Mesendoderm (in vitro differentiated cells): ENCODE measurements around the gene RNGTT.

Experiments used
- DNase-seq: peaks from one replicate; pipeline ENCODE4 v3.0.0; 2013
- H2AK5ac ChIP-seq: 2 replicates; pipeline ENCODE4 v1.6.1; 2013; ENCODE audit warnings: low read length, inconsistent platforms
- H2BK120ac ChIP-seq: 2 replicates; pipeline ENCODE4 v1.6.1; 2013; ENCODE audit warnings: low read depth, mild to moderate bottlenecking, low read length, moderate library complexity, mixed read lengths
- H2BK15ac ChIP-seq: replicated peaks from 2 replicates; pipeline ENCODE4 v1.6.1; 2013; ENCODE audit warnings: low read depth, mild to moderate bottlenecking, moderate library complexity
- H2BK5ac ChIP-seq: 2 replicates; pipeline ENCODE4 v1.6.1; 2013; ENCODE audit warnings: low read length, inconsistent platforms
- H3K18ac ChIP-seq: 2 replicates; pipeline ENCODE4 v1.6.1; 2013; ENCODE audit warnings: mild to moderate bottlenecking, low read length, mixed read lengths
- H3K23ac ChIP-seq: one replicate; pipeline ENCODE4 v1.6.1; 2013; ENCODE audit warnings: low read length
- H3K27ac ChIP-seq: 2 replicates; pipeline ENCODE4 v1.5.1; 2013; ENCODE audit warnings: low read depth, mild to moderate bottlenecking, inconsistent platforms, low read length, moderate library complexity
- H3K27me3 ChIP-seq: 2 replicates; pipeline ENCODE4 v1.6.1; 2013; ENCODE audit warnings: low read length, control low read depth, mild to moderate bottlenecking, inconsistent platforms; ENCODE audit not compliant: insufficient read depth, poor library complexity
- H3K36me3 ChIP-seq: 2 replicates; pipeline ENCODE4 v1.6.1; 2013; ENCODE audit warnings: low read length, inconsistent platforms; ENCODE audit not compliant: control insufficient read depth, insufficient read depth
- H3K4ac ChIP-seq: one replicate; pipeline ENCODE4 v1.6.1; 2013; ENCODE audit warnings: low read depth, mild to moderate bottlenecking, low read length, moderate library complexity
- H3K4me1 ChIP-seq: 2 replicates; pipeline ENCODE4 v1.6.1; 2013; ENCODE audit warnings: low read depth, low read length, inconsistent platforms; ENCODE audit not compliant: control insufficient read depth
- H3K4me2 ChIP-seq: 2 replicates; pipeline ENCODE4 v1.6.1; 2013; ENCODE audit warnings: low read length
- H3K4me3 ChIP-seq: 2 replicates; pipeline ENCODE4 v1.5.1; 2013; ENCODE audit warnings: mild to moderate bottlenecking, low read length
- H3K56ac ChIP-seq: one replicate; pipeline ENCODE4 v1.6.1; 2013; ENCODE audit warnings: low read length
- H3K79me1 ChIP-seq: 2 replicates; pipeline ENCODE4 v1.6.1; 2013; ENCODE audit warnings: low read length, inconsistent platforms
- H3K79me2 ChIP-seq: 2 replicates; pipeline ENCODE4 v1.6.1; 2013; ENCODE audit warnings: mild to moderate bottlenecking, low read length; ENCODE audit not compliant: control insufficient read depth, insufficient read depth
- H3K9ac ChIP-seq: 2 replicates; pipeline ENCODE4 v1.6.1; 2013; ENCODE audit warnings: low read length, inconsistent platforms
- H4K5ac ChIP-seq: one replicate; pipeline ENCODE4 v1.6.1; 2013; ENCODE audit warnings: low read length
- H4K8ac ChIP-seq: one replicate; pipeline ENCODE4 v1.6.1; 2013; ENCODE audit warnings: low read depth, mild to moderate bottlenecking, control low read depth, low read length, moderate library complexity
- whole genome bisulfite sequencing: extraction: QIAGEN DNeasy Blood & Tissue Kit; methylation state at CpG from one replicate; pipeline ENCODE4 v1.1.7; 2013; ENCODE audit warnings: low lambda C conversion rate, missing lambda C conversion rate; ENCODE audit not compliant: insufficient coverage; ENCODE audit errors: extremely low coverage; 5-methylcytosine and 5-hydroxymethylcytosine counted together

The RNGTT gene

GRCh38 chr6:88619951-88620350 is 343.5 kb downstream of the RNGTT start:
- no peak for DNase-seq
- Histone ChIP-seq H2BK15ac (no peak overlapping the region), H4K8ac (no peak overlapping the region), H3K9ac (no peak overlapping the region), H3K4ac (no peak overlapping the region), H3K4me3 (no peak overlapping the region), H3K23ac (no peak overlapping the region), H3K27me3 (no peaks in the 10 kb centered on the region), H3K4me2 (no peak overlapping the region), H2BK5ac (no peak overlapping the region), H3K18ac (no peak overlapping the region), H3K79me2 (no peaks in the 10 kb centered on the region), H3K56ac (no peak overlapping the region), H3K79me1 (no peaks in the 10 kb centered on the region), H2AK5ac (no peak overlapping the region), H3K27ac (no peak overlapping the region), H3K36me3 (no peaks in the 10 kb centered on the region), H2BK120ac (no peak overlapping the region), H4K5ac (no peak overlapping the region), H3K4me1 (no peaks in the 10 kb centered on the region)
- no CpG with 5 or more reads among the region's 7 CpGs for WGBS

GRCh38 chr6:88616380-88616779 is 347.0 kb downstream of the RNGTT start:
- Histone ChIP-seq H3K9ac (no peak overlapping the region), H4K5ac (no peak overlapping the region), H3K79me1 (no peaks in the 10 kb centered on the region), H3K79me2 (no peaks in the 10 kb centered on the region), H3K36me3 (no peaks in the 10 kb centered on the region), H3K27me3 (no peaks in the 10 kb centered on the region), H4K8ac (no peak overlapping the region), H3K4me2 (no peak overlapping the region), H2BK15ac (no peak overlapping the region), H3K4me1 (no peaks in the 10 kb centered on the region), H3K4ac (no peak overlapping the region), H3K23ac (no peak overlapping the region), H3K4me3 (no peak overlapping the region), H3K56ac (no peak overlapping the region), H2BK120ac (no peak overlapping the region), H2BK5ac (no peak overlapping the region), H3K18ac (no peak overlapping the region), H2AK5ac (no peak overlapping the region), H3K27ac (no peak overlapping the region)
- no CpG with 5 or more reads among the region's 1 CpG for WGBS
- no peak for DNase-seq

GRCh38 chr6:88614316-88614877 is 349.0 kb downstream of the RNGTT start:
- WGBS = no CpG with 5 or more reads among the region's 3 CpGs
- Histone ChIP-seq H3K23ac (no peak overlapping the region), H3K9ac (no peak overlapping the region)

GRCh38 chr6:88612631-88613030 is 350.8 kb downstream of the RNGTT start:
- Histone ChIP-seq H3K23ac (no peak overlapping the region), H4K5ac (no peak overlapping the region), H3K4me3 (no peak overlapping the region), H3K36me3 (no peaks in the 10 kb centered on the region), H3K27me3 (no peaks in the 10 kb centered on the region), H3K4me1 (no peaks in the 10 kb centered on the region), H2BK120ac (no peak overlapping the region), H3K79me1 (no peaks in the 10 kb centered on the region), H3K27ac (no peak overlapping the region), H3K9ac (no peak overlapping the region), H4K8ac (no peak overlapping the region), H2BK15ac (no peak overlapping the region), H3K4me2 (no peak overlapping the region), H3K18ac (no peak overlapping the region), H2AK5ac (no peak overlapping the region), H3K56ac (no peak overlapping the region), H3K79me2 (no peaks in the 10 kb centered on the region), H3K4ac (no peak overlapping the region), H2BK5ac (no peak overlapping the region)
- WGBS = no CpG with 5 or more reads among the region's 5 CpGs
- DNase-seq = no peak

More at GRCh38 chr6:88614316-88614877, 349.0 kb downstream of the RNGTT start:
- H4K5ac ChIP-seq = no peak overlapping the region
- H3K4me1 ChIP-seq = no peaks in the 10 kb centered on the region
- DNase-seq = no peak
- no peak overlapping the region for H3K27ac ChIP-seq
- no peak overlapping the region for H3K18ac ChIP-seq
- H2BK120ac ChIP-seq = no peak overlapping the region
- no peak overlapping the region for H3K4me2 ChIP-seq
- no peaks in the 10 kb centered on the region for H3K36me3 ChIP-seq
- H3K4ac ChIP-seq = no peak overlapping the region
- H4K8ac ChIP-seq = no peak overlapping the region
- no peak overlapping the region for H2BK15ac ChIP-seq
- no peaks in the 10 kb centered on the region for H3K79me2 ChIP-seq
- no peak overlapping the region for H3K56ac ChIP-seq
- no peaks in the 10 kb centered on the region for H3K27me3 ChIP-seq
- H2AK5ac ChIP-seq = no peak overlapping the region
- H3K4me3 ChIP-seq = no peak overlapping the region
- no peaks in the 10 kb centered on the region for H3K79me1 ChIP-seq
- H2BK5ac ChIP-seq = no peak overlapping the region

- Histone ChIP-seq H3K79me2 (no peaks in the 10 kb centered on the region), H3K27me3 (no peaks in the 10 kb centered on the region), H3K18ac (no peak overlapping the region), H2BK120ac (no peak overlapping the region), H3K79me1 (no peaks in the 10 kb centered on the region), H3K36me3 (no peaks in the 10 kb centered on the region), H3K4me3 (no peak overlapping the region), H3K56ac (no peak overlapping the region), H4K8ac (no peak overlapping the region), H3K23ac (no peak overlapping the region), H4K5ac (no peak overlapping the region), H2AK5ac (no peak overlapping the region), H3K27ac (no peak overlapping the region), H3K4ac (no peak overlapping the region), H3K4me2 (no peak overlapping the region), H3K4me1 (no peaks in the 10 kb centered on the region), H3K9ac (no peak overlapping the region), H2BK5ac (no peak overlapping the region), H2BK15ac (no peak overlapping the region)
- no CpG with 5 or more reads among the region's 4 CpGs for WGBS
- no peak for DNase-seq
Measured at GRCh38 chr6:88611721-88612120, 351.7 kb downstream of the RNGTT start.

- H3K27me3 ChIP-seq = no peaks in the 10 kb centered on the region
- no peak overlapping the region for H3K56ac ChIP-seq
- H3K27ac ChIP-seq = no peak overlapping the region
- H3K4me1 ChIP-seq = no peaks in the 10 kb centered on the region
- no peaks in the 10 kb centered on the region for H3K79me2 ChIP-seq
- H3K18ac ChIP-seq = no peak overlapping the region
- H4K8ac ChIP-seq = no peak overlapping the region
- no peak overlapping the region for H2BK120ac ChIP-seq
- no peak overlapping the region for H2BK15ac ChIP-seq
- H3K23ac ChIP-seq = no peak overlapping the region
- no peak overlapping the region for H3K4me2 ChIP-seq
- no peak overlapping the region for H3K4me3 ChIP-seq
- no peak for DNase-seq
- H3K9ac ChIP-seq = no peak overlapping the region
- no peaks in the 10 kb centered on the region for H3K36me3 ChIP-seq
- H2AK5ac ChIP-seq = no peak overlapping the region
- no CpG with 5 or more reads among the region's 3 CpGs for WGBS
- no peak overlapping the region for H4K5ac ChIP-seq
- H3K79me1 ChIP-seq = no peaks in the 10 kb centered on the region
- H3K4ac ChIP-seq = no peak overlapping the region
- no peak overlapping the region for H2BK5ac ChIP-seq
Measured at GRCh38 chr6:88609983-88610382, 353.4 kb downstream of the RNGTT start.
